Limb (tissue), 2 donors: Measurements from ENCODE around the gene CPM.

ENCODE experiments used
- DNase-seq, 2 donors: peaks; one replicate each; pipeline ENCODE4 v3.0.0-alpha.2; 2016; ENCODE audit errors: extremely low spot score in 2 of 2

The CPM gene

DNA sequence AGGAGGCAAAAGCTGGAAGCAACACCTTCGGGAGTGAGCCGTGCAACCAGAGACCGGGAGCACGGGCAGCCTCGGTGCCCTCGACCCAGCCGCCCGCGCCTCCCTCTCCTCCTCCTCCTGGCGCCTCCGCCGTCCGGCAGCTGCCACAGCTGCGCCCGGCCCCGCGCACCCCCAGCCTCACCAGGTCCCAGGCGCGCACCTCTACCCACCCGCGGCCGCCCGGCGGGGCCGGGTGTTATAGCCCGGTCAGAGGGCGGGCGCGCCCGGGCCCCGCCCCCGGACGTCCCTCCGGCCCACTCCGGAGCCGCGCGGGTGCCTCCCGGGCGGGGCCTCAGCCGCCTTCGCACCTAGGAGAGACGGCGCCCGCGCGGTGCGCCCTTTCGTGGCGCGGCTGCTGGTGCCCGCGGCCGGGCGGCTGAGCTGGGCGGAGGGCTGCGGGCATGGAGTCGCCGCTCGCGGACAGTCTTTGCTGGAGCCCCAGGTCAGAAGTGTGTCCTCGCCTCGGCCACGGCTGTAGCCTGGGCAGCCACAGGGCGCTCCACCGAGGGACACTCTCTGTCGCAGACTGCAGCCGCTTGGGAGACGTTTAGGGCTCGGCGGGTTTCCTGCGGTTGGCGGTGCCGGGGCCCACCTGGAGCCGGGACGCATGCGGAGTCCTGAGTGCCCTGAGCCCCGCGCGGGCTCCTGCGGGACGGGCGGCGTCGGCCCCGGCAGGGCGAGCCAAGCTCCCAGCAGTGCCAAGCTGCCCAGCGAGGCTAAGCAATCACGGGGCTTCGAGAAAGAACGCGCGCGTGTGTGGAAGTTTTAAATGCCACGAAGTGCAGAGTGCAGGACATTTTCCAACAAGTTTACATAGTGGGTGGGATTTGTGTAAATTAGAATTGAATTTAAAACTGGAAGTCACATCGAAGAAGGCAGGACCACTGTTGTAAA lies at the start of gene CPM:
CPM (minus strand) TSS at position 211 of the 933 bp plus-strand sequence. CDS start 334 bp downstream, outside the sequence.
- DNase-seq: peak; percentile 32 to 72

DNA sequence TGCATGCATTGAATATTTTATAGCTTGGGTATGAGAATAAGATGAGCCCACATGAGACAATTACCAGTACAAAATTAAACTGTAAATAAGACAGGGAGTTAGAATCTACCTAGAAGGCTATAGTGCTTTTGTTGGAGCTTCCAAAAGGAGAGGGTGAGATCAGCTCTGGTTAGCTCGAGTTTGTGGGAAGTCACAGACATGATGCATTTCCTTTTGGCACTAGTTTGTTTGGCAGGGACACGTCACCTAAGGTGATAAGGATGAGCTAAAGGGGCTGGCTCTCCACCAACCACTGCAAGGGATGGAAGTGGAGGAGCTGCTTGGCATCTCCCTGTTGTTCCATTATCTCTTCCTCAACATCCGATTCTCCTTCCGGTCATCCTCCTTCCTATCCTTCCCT lies 48.5 kb upstream of the CPM start:
- DNase-seq: no peak

GRCh38 chr12:68980476-68981212 lies 47.7 kb upstream of the CPM start:
- no peak for DNase-seq

GRCh38 chr12:68978678-68979077 lies 45.7 kb upstream of the CPM start:
- no peak for DNase-seq

- DNase-seq: no peak
Measured at GRCh38 chr12:68977909-68978610, 45.1 kb upstream of the CPM start.

- DNase-seq: no peak
Measured at GRCh38 chr12:68977335-68977734, 44.4 kb upstream of the CPM start.

DNA sequence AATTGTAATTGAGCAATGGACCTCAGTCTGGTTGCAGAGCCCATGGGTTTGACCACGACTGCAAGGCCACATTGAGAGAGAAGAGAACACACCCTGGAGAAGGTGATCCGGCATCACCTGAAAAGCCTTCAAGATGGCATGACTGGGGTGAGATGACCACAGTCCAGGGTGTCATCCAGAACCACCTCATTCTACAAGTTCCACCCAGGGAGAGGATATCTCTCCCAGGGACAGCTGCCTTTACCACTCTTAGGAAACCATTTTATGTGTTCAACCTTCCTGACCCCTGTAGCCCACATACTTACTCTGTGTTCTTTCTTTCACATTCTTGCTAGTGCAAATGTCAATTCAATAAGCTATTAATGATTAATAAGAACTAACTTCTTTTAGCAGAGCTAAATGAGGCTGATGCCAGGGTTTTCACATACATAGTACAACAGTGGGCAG lies 43.4 kb upstream of the CPM start:
- DNase-seq: no peak

DNA sequence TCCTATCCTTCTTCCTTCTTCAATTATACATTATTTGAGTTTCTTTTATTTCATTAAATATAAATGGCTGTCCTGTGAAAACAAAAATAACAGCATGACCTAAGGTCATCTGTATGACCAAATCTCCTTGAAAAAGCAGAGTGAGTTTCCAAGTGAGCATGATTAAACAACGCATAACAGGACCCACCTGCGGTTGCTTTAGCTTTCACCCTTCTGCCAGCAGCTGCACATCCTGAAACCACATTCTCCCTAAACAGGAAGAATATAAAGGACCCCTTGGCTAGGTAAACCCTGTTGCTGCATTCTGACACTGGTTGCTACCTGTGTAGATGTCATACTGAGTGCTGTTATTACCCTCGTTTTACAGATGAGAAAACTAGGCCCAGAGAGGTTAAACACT lies 42.8 kb upstream of the CPM start:
- no peak for DNase-seq

- no peak for DNase-seq
Measured at GRCh38 chr12:68972595-68972994, 39.6 kb upstream of the CPM start.

DNA sequence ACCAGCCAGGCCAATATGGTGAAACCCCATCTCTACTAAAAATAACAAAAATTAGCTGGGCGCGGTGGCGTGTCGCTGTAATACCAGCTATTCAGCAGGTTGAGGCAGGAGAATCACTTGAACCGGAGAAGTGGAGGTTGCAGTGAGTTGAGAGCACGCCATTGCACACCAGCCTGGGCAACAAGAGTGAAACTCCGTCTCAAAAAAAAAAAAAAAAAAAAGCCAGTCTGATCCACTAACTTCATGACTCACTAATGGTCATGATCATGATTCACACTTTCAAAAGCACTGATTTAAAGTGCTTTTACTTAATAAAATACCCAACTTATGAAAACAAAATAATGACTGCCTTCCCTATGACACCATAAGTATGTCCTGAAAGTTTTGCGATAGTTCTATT lies 38.4 kb upstream of the CPM start:
- no peak for DNase-seq

- DNase-seq: no peak
Measured at GRCh38 chr12:68970951-68971350, 38.0 kb upstream of the CPM start.

GRCh38 chr12:68970306-68970705 lies 37.3 kb upstream of the CPM start:
- DNase-seq: no peak

DNA sequence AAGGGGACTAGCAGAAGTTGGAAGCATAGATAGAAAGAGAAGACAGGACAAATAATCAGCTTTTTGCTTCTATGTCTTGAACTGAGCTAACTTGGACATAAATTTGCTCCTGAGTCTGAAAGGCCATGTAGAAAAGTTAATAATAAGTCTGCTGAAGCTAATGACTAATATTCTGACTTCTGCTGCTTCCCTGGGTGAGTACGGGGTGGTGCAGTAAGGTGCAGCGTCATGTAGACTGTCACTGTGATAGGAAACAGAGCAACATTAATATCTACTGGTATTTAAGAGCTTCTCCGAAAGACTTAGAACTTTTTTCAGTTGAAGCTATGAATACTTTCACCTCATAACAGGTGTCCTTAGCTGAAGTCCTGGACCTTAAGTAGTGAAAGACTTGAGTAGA lies 34.1 kb upstream of the CPM start:
- DNase-seq: no peak

DNA sequence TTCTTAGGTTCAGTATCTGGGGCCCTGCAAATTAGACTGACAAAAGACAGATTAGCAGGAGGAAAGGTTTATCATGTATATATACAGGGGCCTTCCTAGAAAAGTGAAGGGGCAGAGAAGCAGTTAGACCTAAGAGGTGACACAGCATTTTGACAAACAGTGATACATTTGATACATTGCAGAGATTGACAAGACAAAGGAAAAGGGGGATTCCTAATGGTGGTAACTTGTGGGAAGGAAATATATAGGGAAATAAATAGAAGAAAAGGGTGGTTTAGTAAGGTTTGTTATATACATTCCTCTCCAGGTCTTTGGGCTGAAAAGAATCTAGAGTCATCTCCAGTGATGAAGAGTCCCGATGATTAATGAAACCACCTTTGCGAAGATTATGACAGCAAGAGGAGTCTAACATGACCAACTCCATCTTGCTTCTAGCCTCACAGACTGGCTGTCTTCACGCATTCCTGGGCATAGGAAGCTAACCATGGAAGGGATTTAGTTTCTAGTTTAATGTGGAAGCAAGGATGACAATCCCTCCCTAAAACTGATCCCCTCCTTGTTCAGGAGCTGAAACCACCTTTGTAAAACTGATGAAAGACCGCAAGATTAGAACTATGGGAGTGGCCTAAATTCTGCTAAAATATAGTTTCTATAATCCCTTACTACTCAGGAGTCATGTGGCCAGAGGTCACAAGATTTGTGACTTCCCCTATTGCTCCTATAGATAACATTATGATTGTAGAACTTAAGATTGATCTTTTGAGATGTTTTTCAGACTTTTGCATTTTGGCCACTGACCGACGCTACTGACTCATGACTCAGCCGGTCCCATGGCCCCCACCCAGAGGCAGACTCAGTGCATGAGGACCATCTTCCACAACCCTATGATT lies 31.1 kb upstream of the CPM start:
- DNase-seq: no peak

DNA sequence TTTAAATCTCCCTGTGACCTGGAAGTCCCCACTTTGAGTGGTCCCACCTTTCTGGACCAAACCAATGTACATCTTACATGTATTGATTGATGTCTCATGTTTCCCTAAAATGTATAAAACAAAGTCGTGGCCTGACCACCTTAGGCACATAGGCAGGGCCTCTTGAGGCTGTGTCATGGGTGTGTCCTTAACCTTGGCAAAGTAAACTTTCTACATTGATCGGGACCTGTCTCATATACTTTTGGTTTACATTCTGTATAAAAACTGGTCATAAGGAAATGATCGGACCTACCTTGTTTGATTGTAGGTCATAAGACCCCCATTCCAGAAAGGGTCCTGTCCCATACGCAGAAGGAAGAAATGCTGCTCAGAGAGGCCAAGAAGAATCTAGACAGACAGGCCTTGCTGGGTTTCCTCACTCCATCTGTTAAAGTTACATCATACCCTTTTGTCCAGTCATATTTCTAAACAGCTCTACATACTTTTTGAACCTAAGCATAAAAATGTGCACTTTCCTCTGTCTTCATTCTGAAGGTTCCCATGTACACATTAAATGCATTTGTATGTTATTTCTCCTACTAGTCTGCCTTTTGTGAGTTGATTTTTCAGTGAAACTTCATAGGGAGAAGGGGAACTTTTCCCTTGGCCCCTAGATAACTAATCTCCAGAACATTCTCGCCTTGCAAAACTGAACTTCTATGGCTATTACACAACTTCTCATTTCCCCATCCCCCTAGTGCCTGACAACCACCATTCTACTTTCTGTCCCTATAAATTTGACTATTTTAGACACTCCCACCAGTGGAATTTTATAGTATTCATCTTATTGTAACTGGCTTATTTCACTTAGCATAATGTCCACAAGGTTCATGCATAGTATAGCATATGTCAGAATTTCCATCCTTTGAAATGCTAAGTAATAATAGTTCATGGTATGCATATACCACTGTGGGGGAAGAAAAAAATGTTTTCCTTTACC lies 30.2 kb upstream of the CPM start:
- no peak for DNase-seq

DNA sequence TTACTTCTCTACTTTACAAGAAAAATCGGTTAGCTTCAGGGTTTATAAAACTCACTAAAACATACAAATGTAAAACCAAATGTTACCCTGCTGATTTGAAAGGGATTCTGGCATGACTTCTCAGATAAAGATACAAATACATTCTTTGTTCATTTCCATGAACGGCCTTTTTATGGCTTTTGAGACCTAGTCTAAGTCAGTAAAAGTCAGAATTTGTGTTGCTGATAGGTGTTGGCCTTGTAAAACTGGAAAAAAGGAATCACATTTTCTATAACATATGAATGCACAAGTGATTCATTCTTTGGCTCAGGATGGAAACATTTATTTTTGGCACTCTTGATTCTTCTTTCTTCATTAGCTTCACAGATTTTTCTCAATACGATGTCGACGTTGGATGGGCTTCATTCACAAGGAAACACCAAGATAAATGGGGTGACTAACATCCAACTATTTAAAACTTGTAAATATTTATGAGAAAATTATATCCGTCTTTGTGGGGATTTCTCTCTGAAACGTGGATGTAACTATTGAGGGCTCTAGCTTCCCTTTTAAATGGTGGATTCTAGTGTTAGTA lies 27.0 kb upstream of the CPM start:
- DNase-seq: peak in 1 of 2 donors; percentile 65

- no peak for DNase-seq
Measured at GRCh38 chr12:68959143-68959858, 26.3 kb upstream of the CPM start.

DNA sequence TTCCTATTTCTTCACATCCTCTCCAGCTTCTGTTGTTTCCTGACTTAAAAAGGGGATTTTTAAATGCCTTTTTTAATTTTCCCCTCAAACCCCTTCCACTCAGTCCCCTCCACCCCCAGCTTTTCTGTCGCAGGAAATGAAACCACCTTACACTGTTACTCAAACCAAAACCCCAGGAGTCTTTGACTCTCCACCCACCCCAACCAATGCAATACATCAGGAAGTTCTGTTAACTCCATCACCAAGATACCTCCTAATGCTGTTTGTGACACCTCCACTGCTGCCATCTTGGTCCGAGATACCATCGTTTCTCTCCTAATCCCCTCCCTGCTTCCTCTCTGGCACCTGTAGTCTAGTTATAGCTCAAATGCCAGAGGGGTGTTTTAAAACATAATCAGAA lies 25.4 kb upstream of the CPM start:
- DNase-seq: no peak

DNA sequence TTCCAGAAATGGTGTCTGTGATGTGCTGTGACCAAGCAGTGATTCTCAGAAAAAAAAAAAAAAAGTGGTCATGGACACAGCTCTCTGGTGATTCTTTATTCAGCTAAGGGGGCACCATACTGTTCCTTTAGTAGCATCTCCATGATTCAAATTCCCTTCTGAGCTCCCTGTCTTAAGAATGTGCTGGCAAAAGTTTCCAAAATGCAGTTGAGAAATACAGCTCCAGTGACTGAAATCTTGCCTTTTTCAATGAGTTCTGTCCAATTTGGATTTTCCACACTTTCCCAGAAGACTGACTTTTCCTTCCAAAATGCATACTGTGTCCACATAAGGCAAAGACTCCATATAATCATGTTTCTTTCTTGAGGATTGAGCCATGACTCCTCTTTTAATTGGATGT lies 24.3 kb upstream of the CPM start:
- DNase-seq: no peak
